GM21619 (cell line): ENCODE results near the gene LUZP2.

ENCODE experiments used
- ATAC-seq: cut with Tn5 transposase; IDR thresholded peaks from one replicate; pipeline ENCODE4 v1.9.1; 2021; ENCODE audit not compliant: unreplicated experiment

LUZP2 gene

DNA sequence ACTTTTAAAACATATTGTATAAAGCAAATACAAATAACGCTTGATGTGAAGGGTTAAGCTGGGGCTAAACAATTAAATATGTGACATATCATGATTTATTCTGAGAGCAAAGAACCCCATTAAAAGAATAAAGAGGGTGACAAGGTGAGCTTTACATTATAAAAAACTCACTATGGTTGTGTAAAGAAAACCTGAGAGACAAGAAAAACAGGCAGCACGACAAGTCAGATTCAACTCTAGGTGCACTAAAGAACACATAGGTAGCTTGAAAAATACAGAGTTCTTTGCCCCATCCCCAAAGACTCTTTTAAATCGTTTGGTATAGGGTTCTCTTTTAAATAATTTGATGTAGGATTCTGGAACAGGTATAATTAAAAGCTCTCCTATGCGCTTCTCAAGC lies 63.5 kb downstream of the LUZP2 start:
- ATAC-seq: no peak

- peak; percentile 64 for ATAC-seq
These were observed 70.5 kb downstream of the LUZP2 start for GRCh38 chr11:24567380-24567779.

DNA sequence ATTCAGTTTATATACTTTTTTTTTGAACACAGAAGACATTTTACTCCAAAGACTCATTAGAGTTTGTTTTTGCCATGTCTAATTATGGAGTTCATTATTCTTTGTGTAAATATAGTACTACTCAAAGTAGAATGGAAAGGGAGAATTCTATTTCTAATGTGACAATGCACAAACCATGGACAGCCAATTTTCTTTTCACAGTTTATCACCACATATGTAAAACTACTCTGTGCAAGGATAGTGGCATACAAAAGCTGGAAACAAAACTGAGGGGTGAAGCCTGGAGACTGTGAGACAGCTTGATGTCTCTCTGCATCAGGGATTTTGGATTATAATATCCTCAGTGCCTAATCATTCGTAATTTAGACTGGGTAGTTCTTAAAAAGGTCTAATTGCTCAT lies 75.5 kb downstream of the LUZP2 start:
- ATAC-seq: no peak

GRCh38 chr11:24574461-24574860 lies 77.6 kb downstream of the LUZP2 start:
- ATAC-seq: no peak

- no peak for ATAC-seq
These were observed 78.5 kb downstream of the LUZP2 start for GRCh38 chr11:24575392-24575791.

- ATAC-seq: no peak
These were observed 88.3 kb downstream of the LUZP2 start for GRCh38 chr11:24585192-24585591.

DNA sequence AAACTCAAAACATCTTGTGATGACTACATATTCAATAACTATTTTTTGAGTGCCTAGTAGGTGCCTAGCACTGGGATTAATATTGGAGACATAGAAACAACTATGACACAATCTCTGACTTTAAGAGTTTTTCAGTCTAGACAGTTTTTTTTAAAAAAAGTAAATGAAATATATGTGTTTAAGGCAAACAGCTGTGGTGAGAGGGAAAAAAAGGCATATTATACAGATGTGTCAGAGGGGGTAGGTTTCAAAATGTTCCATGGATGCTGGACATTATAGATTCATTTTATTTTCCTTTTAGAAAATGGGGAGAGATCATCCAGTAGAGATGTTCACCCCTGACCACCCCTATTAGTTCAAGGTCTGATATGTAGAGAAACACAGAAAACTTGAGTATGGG lies 90.8 kb downstream of the LUZP2 start:
- no peak for ATAC-seq

GRCh38 chr11:24588081-24588480 lies 91.2 kb downstream of the LUZP2 start:
- ATAC-seq: no peak

DNA sequence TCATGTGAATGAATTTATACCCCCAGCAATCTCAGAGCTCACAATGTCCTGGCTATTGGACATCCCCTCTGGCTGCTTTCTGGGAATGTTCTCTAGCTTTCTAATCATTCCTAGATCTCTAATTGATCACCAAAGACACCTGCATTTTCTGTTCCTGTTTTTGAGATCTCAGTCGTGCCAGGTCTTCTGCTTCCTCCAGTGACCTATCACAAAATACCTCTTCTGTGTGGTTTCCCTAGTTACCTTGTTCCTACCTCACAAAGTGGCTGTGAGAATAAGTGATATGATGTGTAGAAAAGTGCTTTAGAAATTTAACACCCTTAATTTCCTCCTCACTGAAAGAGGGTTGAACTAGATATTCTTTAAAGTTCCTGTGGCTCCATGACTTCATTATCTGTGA lies 92.2 kb downstream of the LUZP2 start:
- no peak for ATAC-seq

GRCh38 chr11:24591283-24591682 lies 94.4 kb downstream of the LUZP2 start:
- ATAC-seq: no peak

- ATAC-seq: no peak
These were observed 95.5 kb downstream of the LUZP2 start for GRCh38 chr11:24592360-24592759.

- no peak for ATAC-seq
These were observed 96.5 kb downstream of the LUZP2 start for GRCh38 chr11:24593332-24593731.

GRCh38 chr11:24594401-24594800 lies 97.5 kb downstream of the LUZP2 start:
- ATAC-seq: no peak

DNA sequence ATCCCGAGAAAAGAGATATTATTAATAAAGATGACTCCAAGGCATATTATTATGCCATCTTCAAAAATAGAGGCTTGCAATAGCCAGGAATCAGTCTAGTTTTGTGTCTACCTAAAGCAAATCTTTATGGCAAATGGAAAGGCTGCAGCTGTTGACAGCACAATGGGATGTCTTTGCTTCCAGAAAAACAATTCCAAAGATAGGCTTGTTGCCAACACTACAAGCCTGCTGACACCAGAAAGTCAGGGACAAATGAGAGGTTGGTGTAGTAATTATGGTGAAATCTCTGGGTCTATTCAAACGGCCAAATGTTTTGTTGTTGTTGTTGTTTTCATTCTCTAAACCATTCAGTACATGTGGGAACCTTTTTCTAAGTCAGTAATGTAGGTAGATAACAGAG lies 101.8 kb downstream of the LUZP2 start:
- ATAC-seq: no peak

GRCh38 chr11:24609192-24610119 lies 112.6 kb downstream of the LUZP2 start:
- no peak for ATAC-seq

DNA sequence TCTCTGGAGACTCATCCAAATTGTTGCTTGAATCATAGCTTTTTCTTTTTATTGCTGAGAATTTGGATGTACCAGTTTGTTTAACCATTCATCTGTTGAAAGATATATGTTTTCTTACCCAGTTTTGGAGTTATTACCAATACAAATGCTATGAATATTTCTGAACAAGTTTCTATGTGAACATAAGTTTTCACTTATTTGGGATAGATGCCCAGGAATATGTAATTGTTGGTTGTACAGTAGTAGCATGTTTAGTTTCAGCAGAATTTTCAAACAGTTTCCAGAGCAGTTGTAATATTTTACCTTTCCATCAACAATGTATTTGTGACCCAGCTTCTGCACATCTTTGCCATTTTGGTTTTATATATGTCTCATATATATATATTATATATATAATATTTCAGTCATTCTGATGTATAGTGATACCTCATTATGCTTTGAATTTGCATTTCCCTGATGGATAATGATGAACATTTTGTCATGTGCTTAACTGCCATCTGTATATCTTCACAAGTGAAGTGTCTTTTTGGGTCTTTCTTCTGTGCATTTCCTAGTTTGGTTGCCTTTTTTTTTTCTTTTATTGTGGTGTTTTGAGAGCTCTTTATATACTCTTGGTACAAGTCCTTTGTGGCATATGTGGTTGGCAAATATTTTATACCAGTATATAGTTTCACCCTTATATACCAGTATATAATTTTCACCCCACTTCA lies 118.8 kb downstream of the LUZP2 start:
- no peak for ATAC-seq

- ATAC-seq: no peak
These were observed 121.0 kb downstream of the LUZP2 start for GRCh38 chr11:24617856-24618255.

DNA sequence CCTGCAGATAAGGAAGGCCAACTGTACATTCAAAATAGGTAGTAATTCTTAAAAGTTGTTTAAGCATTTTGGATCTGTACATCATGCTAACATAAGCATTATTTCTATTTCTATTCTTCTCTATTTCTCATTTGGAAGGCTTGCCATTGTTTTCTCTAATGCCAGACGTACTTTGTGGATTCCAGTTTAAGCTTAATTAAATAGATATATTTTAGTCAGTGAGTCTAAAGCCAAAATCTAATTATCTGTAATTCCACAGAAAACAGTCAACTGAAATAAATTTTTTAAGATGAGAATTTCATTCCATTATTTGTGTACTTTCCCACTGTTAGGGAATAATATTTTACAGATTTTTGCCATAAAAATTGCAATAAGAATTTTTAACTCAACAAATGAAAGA lies 123.0 kb downstream of the LUZP2 start:
- ATAC-seq: no peak

DNA sequence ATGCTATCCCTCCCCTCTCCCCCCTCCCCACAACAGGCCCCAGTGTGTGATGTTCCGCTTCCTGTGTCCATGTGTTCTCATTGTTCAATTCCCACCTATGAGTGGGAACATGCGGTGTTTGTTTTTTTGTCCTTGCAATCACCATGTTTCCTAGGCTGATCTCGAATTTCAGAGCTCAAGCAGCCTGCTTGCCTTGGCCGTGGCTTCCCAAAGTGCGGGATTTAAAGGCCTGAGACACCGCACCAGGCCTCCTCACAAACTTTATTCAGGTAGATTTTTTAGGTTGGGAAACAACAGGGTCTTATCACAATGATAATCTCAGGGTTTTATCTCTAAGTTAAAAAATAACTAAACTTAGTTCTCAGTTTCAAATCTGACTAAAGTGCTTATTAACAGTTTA lies 125.4 kb downstream of the LUZP2 start:
- no peak for ATAC-seq

DNA sequence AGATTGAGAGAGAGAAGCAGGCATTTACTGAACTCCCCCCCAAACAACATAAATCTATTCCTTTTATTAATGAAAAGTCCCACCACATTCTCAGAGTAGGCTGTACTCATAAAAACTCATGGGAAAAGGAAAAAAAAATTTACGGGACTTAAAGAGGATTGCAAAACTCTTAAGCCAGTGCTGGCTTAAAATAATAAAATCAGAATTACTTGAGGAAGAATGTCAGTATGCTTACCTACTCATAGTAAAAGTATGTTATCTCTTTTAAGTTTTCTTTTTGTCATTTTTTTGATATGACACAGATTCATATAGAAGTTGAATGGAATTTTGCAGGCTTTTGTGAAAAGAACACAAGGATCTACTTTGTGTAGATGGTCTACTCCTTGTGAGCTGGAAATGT lies 126.3 kb downstream of the LUZP2 start:
- ATAC-seq: no peak

DNA sequence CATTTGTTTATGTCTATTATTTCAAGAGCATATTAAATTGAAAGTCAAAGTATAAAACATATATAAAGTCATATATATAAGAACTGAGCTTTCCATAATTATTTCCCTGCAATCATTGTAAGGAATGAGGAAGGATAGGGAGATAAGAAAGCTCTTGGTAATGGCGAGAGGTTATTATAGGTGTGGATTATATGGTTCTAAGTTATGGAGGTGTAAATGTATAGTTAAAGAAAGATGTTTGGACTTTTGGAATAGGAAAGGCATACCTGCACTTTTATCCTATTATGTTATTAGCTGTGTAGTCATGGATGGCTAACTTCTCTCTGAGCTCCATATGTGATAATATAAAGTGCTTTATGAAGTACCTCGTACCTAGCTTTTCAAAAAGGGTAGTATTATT lies 127.6 kb downstream of the LUZP2 start:
- ATAC-seq: no peak

GRCh38 chr11:24625975-24626374 lies 129.1 kb downstream of the LUZP2 start:
- ATAC-seq: no peak
